WERI-Rb-1 (cell line): ENCODE results near the gene MED27.

Source experiments
- DNase-seq: peaks from one replicate; pipeline ENCODE4 v3.0.0-alpha.2; 2020
- H3K27ac ChIP-seq: fragments of 250-450 bp; sonication (Bioruptor Pico); 2 replicates; pipeline ENCODE4 v1.5.1; 2020; ENCODE audit warnings: mild to moderate bottlenecking, moderate library complexity
- H3K27me3 ChIP-seq: fragments of 250-450 bp; sonication (Bioruptor Pico); 2 replicates; pipeline ENCODE4 v1.5.1; 2021; ENCODE audit warnings: mild to moderate bottlenecking, low read depth, moderate library complexity; ENCODE audit not compliant: insufficient read depth, severe bottlenecking
- H3K36me3 ChIP-seq: fragments of 250-450 bp; sonication (Bioruptor Pico); 2 replicates; pipeline ENCODE4 v1.5.1; 2020; ENCODE audit warnings: mild to moderate bottlenecking, moderate library complexity
- H3K4me3 ChIP-seq: 2 replicates; pipeline ENCODE4 v1.5.1; 2011; ENCODE audit warnings: low read depth, mild to moderate bottlenecking, control low read depth, low read length
- H3K9me3 ChIP-seq: fragments of 250-450 bp; sonication (Bioruptor Pico); 2 replicates; pipeline ENCODE4 v1.5.1; 2021; ENCODE audit warnings: mild to moderate bottlenecking, moderate library complexity; ENCODE audit not compliant: severe bottlenecking
- TF ChIP-seq, protein P1 (sequence below): IDR thresholded peaks from 2 replicates; pipeline ENCODE4 v1.5.1; 2011; ENCODE audit warnings: low read depth, mild to moderate bottlenecking, control low read depth, inconsistent platforms, low read length

Gene MED27

DNA sequence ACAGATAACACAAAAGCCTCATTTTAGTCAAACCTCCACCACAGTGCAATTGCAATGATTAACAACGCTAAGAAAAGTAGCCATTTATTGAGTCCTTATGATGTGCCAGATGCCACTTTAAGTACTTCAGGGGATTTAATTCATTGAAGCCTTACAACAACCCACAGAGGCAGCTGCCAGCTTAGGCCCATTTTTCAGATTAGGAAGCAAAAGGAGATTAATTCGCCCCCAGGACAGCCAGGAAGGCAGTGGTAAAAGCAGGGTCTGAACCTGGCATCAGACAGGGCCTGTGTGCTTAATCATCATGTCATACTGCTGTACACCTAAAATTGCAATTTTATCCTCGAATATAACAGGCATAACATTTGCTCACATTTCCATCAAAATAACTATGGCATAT lies 23.9 kb downstream of the MED27 start:
- H3K36me3 ChIP-seq: peaks cover 7% of the 10 kb centered on the region
- H3K27me3 ChIP-seq: no peaks in the 10 kb centered on the region
- peak overlapping the region; percentile 81 for H3K27ac ChIP-seq
- TF ChIP-seq, protein P1, sequence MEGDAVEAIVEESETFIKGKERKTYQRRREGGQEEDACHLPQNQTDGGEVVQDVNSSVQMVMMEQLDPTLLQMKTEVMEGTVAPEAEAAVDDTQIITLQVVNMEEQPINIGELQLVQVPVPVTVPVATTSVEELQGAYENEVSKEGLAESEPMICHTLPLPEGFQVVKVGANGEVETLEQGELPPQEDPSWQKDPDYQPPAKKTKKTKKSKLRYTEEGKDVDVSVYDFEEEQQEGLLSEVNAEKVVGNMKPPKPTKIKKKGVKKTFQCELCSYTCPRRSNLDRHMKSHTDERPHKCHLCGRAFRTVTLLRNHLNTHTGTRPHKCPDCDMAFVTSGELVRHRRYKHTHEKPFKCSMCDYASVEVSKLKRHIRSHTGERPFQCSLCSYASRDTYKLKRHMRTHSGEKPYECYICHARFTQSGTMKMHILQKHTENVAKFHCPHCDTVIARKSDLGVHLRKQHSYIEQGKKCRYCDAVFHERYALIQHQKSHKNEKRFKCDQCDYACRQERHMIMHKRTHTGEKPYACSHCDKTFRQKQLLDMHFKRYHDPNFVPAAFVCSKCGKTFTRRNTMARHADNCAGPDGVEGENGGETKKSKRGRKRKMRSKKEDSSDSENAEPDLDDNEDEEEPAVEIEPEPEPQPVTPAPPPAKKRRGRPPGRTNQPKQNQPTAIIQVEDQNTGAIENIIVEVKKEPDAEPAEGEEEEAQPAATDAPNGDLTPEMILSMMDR: no peak
- no peaks in the 10 kb centered on the region for H3K9me3 ChIP-seq
- H3K4me3 ChIP-seq: no peak overlapping the region; the same call in 1 of the 2 replicates
- peak; percentile 87 for DNase-seq

DNA sequence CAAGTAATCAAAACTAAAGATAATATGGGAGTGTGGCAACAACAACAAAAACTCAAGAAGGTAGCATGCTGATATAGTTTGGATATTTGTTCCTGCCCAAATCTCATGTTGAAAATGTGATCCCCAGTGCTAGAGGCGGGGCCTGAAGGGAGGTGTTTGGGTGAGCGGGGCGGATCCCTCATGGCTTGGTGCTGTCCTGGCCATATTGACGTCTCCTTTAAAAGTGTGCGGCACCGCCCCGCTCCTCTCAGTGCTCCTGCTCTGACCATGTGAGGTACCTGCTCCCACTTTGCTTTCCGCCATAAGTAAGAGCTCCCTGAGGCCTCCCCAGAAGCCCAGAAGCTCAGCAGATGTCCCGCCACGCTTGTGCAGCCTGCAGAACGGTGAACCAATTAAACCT lies 25.6 kb downstream of the MED27 start:
- peaks cover 7% of the 10 kb centered on the region for H3K36me3 ChIP-seq
- peak overlapping the region; percentile 46 for H3K4me3 ChIP-seq
- no peaks in the 10 kb centered on the region for H3K9me3 ChIP-seq
- DNase-seq: peak; percentile 86
- peak overlapping the region; percentile 81 for H3K27ac ChIP-seq
- no peaks in the 10 kb centered on the region for H3K27me3 ChIP-seq
- TF ChIP-seq, protein P1: no peak

DNA sequence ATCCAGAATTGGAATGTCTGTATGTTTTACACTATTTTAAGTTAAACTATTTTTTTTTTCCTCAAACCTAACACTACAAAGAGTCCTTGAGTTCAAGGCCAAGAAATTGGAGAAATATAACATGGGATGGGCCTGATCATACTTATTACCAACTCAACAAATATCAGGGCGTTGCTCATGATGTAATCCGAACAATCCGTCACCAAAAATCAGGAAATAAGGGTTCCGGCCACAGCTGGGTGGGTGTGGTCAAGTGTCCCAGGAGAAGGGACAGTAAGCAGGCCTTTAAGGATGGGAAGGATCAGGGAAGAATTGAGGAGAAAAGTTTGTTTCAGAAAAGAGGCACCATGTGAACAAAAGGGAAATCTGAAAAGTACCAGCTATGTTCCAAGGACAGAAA lies 29.8 kb downstream of the MED27 start:
- TF ChIP-seq, protein P1: no peak
- H3K27ac ChIP-seq: no peak overlapping the region
- H3K36me3 ChIP-seq: no peaks in the 10 kb centered on the region
- no peaks in the 10 kb centered on the region for H3K27me3 ChIP-seq
- H3K9me3 ChIP-seq: no peaks in the 10 kb centered on the region
- no peak overlapping the region for H3K4me3 ChIP-seq
- no peak for DNase-seq

DNA sequence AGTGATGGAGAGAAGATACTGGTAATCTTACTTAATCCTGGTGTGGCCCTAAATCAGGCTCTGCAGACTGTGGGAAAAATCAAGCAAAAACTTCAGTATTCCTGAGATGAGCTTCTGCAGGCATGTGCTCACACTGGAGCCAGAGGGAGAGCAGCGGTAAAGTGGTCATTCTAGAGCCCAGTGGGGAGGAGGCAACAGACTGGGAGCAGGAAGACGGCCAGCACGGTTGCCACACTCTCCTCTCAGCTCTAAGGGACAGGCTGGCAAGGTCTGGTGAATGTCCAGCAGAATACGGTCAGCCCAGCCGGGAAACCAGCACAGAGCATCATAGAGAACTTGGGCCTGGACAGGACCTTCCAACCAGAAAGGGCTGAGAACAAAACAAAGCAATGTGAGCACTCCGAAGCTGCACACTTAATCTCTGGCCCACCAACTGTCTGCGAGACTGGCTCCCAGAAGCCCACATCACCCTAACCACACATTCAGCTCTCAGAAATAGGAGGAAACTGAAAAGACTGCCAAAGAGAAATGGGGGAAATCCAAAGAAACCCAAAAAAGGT lies 30.3 kb downstream of the MED27 start:
- DNase-seq: no peak
- no peaks in the 10 kb centered on the region for H3K36me3 ChIP-seq
- H3K4me3 ChIP-seq: no peak overlapping the region
- TF ChIP-seq, protein P1: no peak
- no peaks in the 10 kb centered on the region for H3K9me3 ChIP-seq
- no peak overlapping the region for H3K27ac ChIP-seq
- no peaks in the 10 kb centered on the region for H3K27me3 ChIP-seq

DNA sequence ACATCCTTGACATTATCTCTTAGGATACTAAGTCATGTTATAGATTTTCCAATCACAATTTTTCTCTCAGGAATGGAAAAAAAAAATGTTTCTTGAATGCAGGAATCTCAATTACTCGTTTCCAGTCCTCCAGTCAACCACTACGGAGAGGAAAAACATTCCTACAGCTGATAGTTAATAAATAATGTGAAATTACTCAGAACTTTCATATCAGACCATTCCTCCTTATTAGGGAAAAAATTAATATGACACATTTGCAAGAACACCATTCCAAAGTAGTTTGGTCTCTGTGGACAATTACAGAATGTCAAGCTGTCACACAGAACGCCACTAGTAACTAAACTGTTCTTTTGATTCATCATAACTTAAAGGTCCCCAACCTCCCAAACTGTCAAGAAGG lies 31.5 kb downstream of the MED27 start:
- H3K36me3 ChIP-seq: no peaks in the 10 kb centered on the region

DNA sequence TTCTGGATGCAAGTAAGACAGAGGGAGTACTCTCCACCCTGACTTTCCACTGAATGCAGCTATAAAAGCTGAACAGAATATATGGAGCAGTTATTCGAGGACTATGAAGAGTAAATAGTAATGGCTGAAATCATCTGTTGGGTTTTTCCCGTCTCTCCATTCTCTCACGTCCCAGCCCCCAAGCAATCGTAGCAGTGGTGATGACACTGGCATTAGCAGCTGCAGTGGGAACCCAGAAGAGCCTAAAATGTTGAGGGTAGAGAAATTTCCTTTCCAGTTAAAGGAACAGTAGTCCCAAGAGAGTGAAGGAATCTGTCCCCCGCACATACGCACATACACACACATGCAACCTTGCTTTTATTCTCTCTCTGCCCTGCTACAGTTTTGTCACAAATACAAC lies 33.2 kb downstream of the MED27 start:
- Histone ChIP-seq H3K36me3 (no peaks in the 10 kb centered on the region), H3K4me3 (no peak overlapping the region), H3K27me3 (no peaks in the 10 kb centered on the region), H3K27ac (no peak overlapping the region), H3K9me3 (no peaks in the 10 kb centered on the region)
- DNase-seq: no peak
- TF ChIP-seq, protein P1: no peak

More for the DNA sequence above, 31.5 kb downstream of the MED27 start:
- H3K4me3 ChIP-seq: no peak overlapping the region
- TF ChIP-seq, protein P1: no peak
- DNase-seq: no peak
- no peaks in the 10 kb centered on the region for H3K9me3 ChIP-seq
- H3K27me3 ChIP-seq: no peaks in the 10 kb centered on the region
- H3K27ac ChIP-seq: no peak overlapping the region
